ENCODE measurements around the gene NOL12. TPM values are rescaled to one million over a fixed set of nuclear protein-coding genes. Genes with fewer than 3 reads are reported as not detected.
A peak's percentile ranks its signal among the peaks of the same experiment; 100 is the strongest.
"Not testable (repeated sequence)": the region's sequence is repeated elsewhere in the genome, so short reads cannot be mapped to it uniquely, and the experiment has no call there.

NOL12 gene
- total RNA-seq, 1 experiment from 2014 or later = 32.7 TPM

- ATAC-seq; in situ Hi-C loops (cut with HindIII; ENCODE audit: low pct_unique_long_range_greater_than_20kb, low sequenced_read_pairs); H3K27ac ChIP-seq (ENCODE audit: low read length); BruUV-seq (replicated peaks); H3K27me3 ChIP-seq (ENCODE audit: control insufficient read depth, insufficient read depth, low read length); H3K9me3 ChIP-seq (ENCODE audit: control insufficient read depth, insufficient read depth, low read depth, low read length); H3K36me3 ChIP-seq (ENCODE audit: control insufficient read depth, insufficient read depth, low read length); intact Hi-C loops (cut with micrococcal nuclease; ENCODE audit: unreplicated experiment); CTCF ChIA-PET; H3K4me3 ChIP-seq (ENCODE audit: low read depth in 2 of 2, low read length in 2 of 2); DNase-seq (ENCODE audit: low read depth, low spot score): not testable (repeated sequence)
- POLR2A ChIA-PET = interaction anchor here (0.6 kb wide), 1 partner anchor 270 kb away, joined by 10 read pairs; no protein-coding TSS in a partner anchor
- peaks cover 17% of the 10 kb centered on the region for H3K4me1 ChIP-seq (ENCODE audit: control insufficient read depth, insufficient read depth, low read length)
Measured at GRCh38 chr22:37656583-37656982, 29.6 kb upstream of the NOL12 start.

GRCh38 chr22:37657590-37658132 is 28.5 kb upstream of the NOL12 start:
- no peak for DNase-seq (ENCODE audit: low read depth, low spot score)
- BruUV-seq (replicated peaks) = no TSS peak
- H3K36me3 ChIP-seq (ENCODE audit: control insufficient read depth, insufficient read depth, low read length) = no peaks in the 10 kb centered on the region
- ATAC-seq = peak; percentile 44; the same call in 1 of the 2 replicates
- peaks cover 17% of the 10 kb centered on the region for H3K4me1 ChIP-seq (ENCODE audit: control insufficient read depth, insufficient read depth, low read length)
- no peaks in the 10 kb centered on the region for H3K9me3 ChIP-seq (ENCODE audit: control insufficient read depth, insufficient read depth, low read depth, low read length)
- peak overlapping the region; percentile 93 for H3K27ac ChIP-seq (ENCODE audit: low read length)
- intact Hi-C loops (cut with micrococcal nuclease; ENCODE audit: unreplicated experiment) = no loop called here
- in situ Hi-C loops (cut with HindIII; ENCODE audit: low pct_unique_long_range_greater_than_20kb, low sequenced_read_pairs) = no loop called here
- POLR2A ChIA-PET = interaction anchor here (0.6 to 0.9 kb wide), 3 partner anchors 17 to 997 kb away, joined by 3 to 12 read pairs (median 7); no protein-coding TSS in a partner anchor
- TF ChIP-seq REST (IDR thresholded peaks at IDR 0.05; ENCODE audit: insufficient read depth in 1 of 2, low read depth in 2 of 2, low read length in 1 of 2) = no peak
- TF ChIP-seq SIN3A (IDR thresholded peaks at IDR 0.05; ENCODE audit: borderline replicate concordance, insufficient read depth, low read depth, low read length) = no peak
- no peak for TF ChIP-seq CTCF (IDR thresholded peaks at IDR 0.05)
- H3K27me3 ChIP-seq (ENCODE audit: control insufficient read depth, insufficient read depth, low read length) = no peaks in the 10 kb centered on the region
- peak overlapping the region; percentile 69 to 88 for H3K4me3 ChIP-seq (ENCODE audit: low read depth in 2 of 2, low read length in 2 of 2)
- CTCF ChIA-PET = interaction anchor here (0.7 to 1.9 kb wide), 4 partner anchors 14 to 187 kb away, joined by 8 to 14 read pairs (median 9); partner anchors contain the start of gene ANKRD54

- H3K4me3 ChIP-seq (ENCODE audit: low read depth in 2 of 2, low read length in 2 of 2) = peak within 1 kb of the TSS; percentile 69 to 88
- ATAC-seq (peak; percentile 97), DNase-seq (ENCODE audit: low read depth, low spot score) (peak; percentile 96)
- TF ChIP-seq SIN3A (IDR thresholded peaks at IDR 0.05; ENCODE audit: borderline replicate concordance, insufficient read depth, low read depth, low read length) = 0 out of 2 replicates have a peak, but pooled peaks have one; percentile 53
- no peak for TF ChIP-seq CTCF (IDR thresholded peaks at IDR 0.05)
- no peak; the same call in 1 of the 2 replicates for TF ChIP-seq POLR2AphosphoS5 (IDR thresholded peaks at IDR 0.05; ENCODE audit: low read depth, low read length)
- CTCF ChIA-PET = interaction anchor here (1.8 to 1.9 kb wide), 2 partner anchors 15 to 23 kb away, joined by 8 to 14 read pairs; no protein-coding TSS in a partner anchor
- BruUV-seq (replicated peaks) = no TSS peak
- no peaks in the 10 kb centered on the region for H3K27me3 ChIP-seq (ENCODE audit: control insufficient read depth, insufficient read depth, low read length)
- intact Hi-C loops (cut with micrococcal nuclease; ENCODE audit: unreplicated experiment) = no loop called here
- POLR2A ChIA-PET = interaction anchor here (0.6 kb wide), 1 partner anchor 16 kb away, joined by 7 read pairs; no protein-coding TSS in a partner anchor
- peak within 1 kb of the TSS; percentile 93 for H3K27ac ChIP-seq (ENCODE audit: low read length)
- in situ Hi-C loops (cut with HindIII; ENCODE audit: low pct_unique_long_range_greater_than_20kb, low sequenced_read_pairs) = no loop called here
- H3K36me3 ChIP-seq (ENCODE audit: control insufficient read depth, insufficient read depth, low read length) = no peaks in the 10 kb centered on the region
- H3K4me1 ChIP-seq (ENCODE audit: control insufficient read depth, insufficient read depth, low read length) = peaks cover 17% of the 10 kb centered on the region
- H3K9me3 ChIP-seq (ENCODE audit: control insufficient read depth, insufficient read depth, low read depth, low read length) = no peaks in the 10 kb centered on the region
Measured at GRCh38 chr22:37658133-37659065, 27.7 kb upstream of the NOL12 start, which contains the start of gene PDXP. Gene PDXP, plus strand, starts transcription at chr22:37658723. Its CDS starts 60 bp downstream, at chr22:37658783.

Measured in Panc1 (cell line).